HG03097 (cell line): ENCODE measurements around the gene TRANK1.
"Not testable (repeated sequence)": the region's sequence is repeated elsewhere in the genome, so short reads cannot be mapped to it uniquely, and the experiment has no call there.

Source experiments
- ATAC-seq: cut with Tn5 transposase; IDR thresholded peaks from one replicate; pipeline ENCODE4 v1.9.1; 2021; ENCODE audit not compliant: unreplicated experiment, low FRiP score

Gene TRANK1

GRCh38 chr3:36923523-36923943 lies 21.3 kb downstream of the TRANK1 start:
- ATAC-seq, result no peak

GRCh38 chr3:36920884-36921567 lies 23.8 kb downstream of the TRANK1 start:
- no peak for ATAC-seq

GRCh38 chr3:36919439-36920160 lies 25.3 kb downstream of the TRANK1 start:
- ATAC-seq, result no peak

- ATAC-seq, result peak; percentile 62
Measured at GRCh38 chr3:36918050-36918449, 26.8 kb downstream of the TRANK1 start.

GRCh38 chr3:36911990-36912804 lies 32.7 kb downstream of the TRANK1 start:
- ATAC-seq, result peak; percentile 90

GRCh38 chr3:36909666-36910065 lies 35.2 kb downstream of the TRANK1 start:
- ATAC-seq, result no peak

GRCh38 chr3:36909181-36909580 lies 35.7 kb downstream of the TRANK1 start:
- ATAC-seq, result no peak

GRCh38 chr3:36908647-36909180 lies 36.1 kb downstream of the TRANK1 start:
- no peak for ATAC-seq

- peak; percentile 26 for ATAC-seq
Measured at GRCh38 chr3:36907911-36908646, 36.8 kb downstream of the TRANK1 start.

- no peak for ATAC-seq
Measured at GRCh38 chr3:36906504-36907149, 38.2 kb downstream of the TRANK1 start.

GRCh38 chr3:36905545-36905944 lies 39.3 kb downstream of the TRANK1 start:
- ATAC-seq, result no peak

- ATAC-seq, result no peak
Measured at GRCh38 chr3:36904641-36905040, 40.2 kb downstream of the TRANK1 start.

- ATAC-seq, result not testable (repeated sequence)
Measured at GRCh38 chr3:36904065-36904464, 40.8 kb downstream of the TRANK1 start.

GRCh38 chr3:36903119-36903882 lies 41.6 kb downstream of the TRANK1 start:
- ATAC-seq, result no peak

GRCh38 chr3:36901588-36901987 lies 43.3 kb downstream of the TRANK1 start:
- ATAC-seq, result no peak

GRCh38 chr3:36900474-36901443 lies 44.1 kb downstream of the TRANK1 start:
- ATAC-seq, result no peak

GRCh38 chr3:36895496-36896409 lies 49.1 kb downstream of the TRANK1 start:
- ATAC-seq, result no peak
